Loucy (cell line): ENCODE data around the gene ADGRG1.

Experiments
- H2AFZ ChIP-seq: fragments of 200-600 bp; sonication (generic); 2 replicates; pipeline ENCODE4 v1.6.0; 2016; ENCODE audit warnings: antibody characterized with exemption, mild to moderate bottlenecking, low read length, moderate library complexity
- H3F3A ChIP-seq: fragments of 200-600 bp; 2 replicates; pipeline ENCODE4 v1.6.0; 2016; ENCODE audit warnings: antibody characterized with exemption, low read depth, mild to moderate bottlenecking
- H3K27me3 ChIP-seq: fragments of 200-600 bp; sonication (generic); 2 replicates; pipeline ENCODE4 v1.6.1; 2014; ENCODE audit warnings: low read length, mild to moderate bottlenecking; ENCODE audit not compliant: insufficient read depth, poor library complexity, severe bottlenecking
- H3K36me3 ChIP-seq: fragments of 200-600 bp; sonication (generic); 2 replicates; pipeline ENCODE4 v1.6.1; 2016; ENCODE audit warnings: low read length; ENCODE audit not compliant: insufficient read depth
- H3K4me1 ChIP-seq: fragments of 200-600 bp; sonication (generic); 2 replicates; pipeline ENCODE4 v1.5.1; 2014; ENCODE audit warnings: low read length, mild to moderate bottlenecking; ENCODE audit not compliant: insufficient read depth, poor library complexity, severe bottlenecking
- H3K4me2 ChIP-seq: fragments of 200-600 bp; sonication (generic); 2 replicates; pipeline ENCODE4 v1.6.0; 2014; ENCODE audit warnings: antibody characterized with exemption, low read length, low read depth, mild to moderate bottlenecking; ENCODE audit not compliant: poor library complexity, severe bottlenecking
- H3K4me3 ChIP-seq: fragments of 200-600 bp; sonication (generic); 2 replicates; pipeline ENCODE4 v1.5.1; 2014; ENCODE audit warnings: low read length, mild to moderate bottlenecking, mixed read lengths; ENCODE audit not compliant: poor library complexity, severe bottlenecking
- H3K79me2 ChIP-seq: fragments of 200-600 bp; sonication (generic); 2 replicates; pipeline ENCODE4 v1.6.1; 2014; ENCODE audit warnings: low read length; ENCODE audit not compliant: insufficient read depth
- H3K9ac ChIP-seq: fragments of 200-600 bp; sonication (generic); 2 replicates; pipeline ENCODE4 v1.6.0; 2014; ENCODE audit warnings: mild to moderate bottlenecking, low read depth, low read length, moderate library complexity; ENCODE audit not compliant: poor library complexity, severe bottlenecking
- H3K9me2 ChIP-seq: fragments of 200-600 bp; sonication (generic); replicated peaks from 2 replicates; pipeline ENCODE4 v1.6.1; 2016; ENCODE audit warnings: low read depth, low read length, mixed read lengths
- H3K9me3 ChIP-seq: fragments of 200-600 bp; sonication (generic); 2 replicates; pipeline ENCODE4 v1.6.1; 2014; ENCODE audit warnings: mild to moderate bottlenecking, antibody characterized with exemption, low read length, low read depth; ENCODE audit not compliant: insufficient read depth
- H4K20me1 ChIP-seq: fragments of 200-600 bp; sonication (generic); 2 replicates; pipeline ENCODE4 v1.6.0; 2014; ENCODE audit warnings: antibody characterized with exemption, low read length, mild to moderate bottlenecking; ENCODE audit not compliant: insufficient read depth, poor library complexity, severe bottlenecking
- CTCF ChIP-seq: fragments of 200-600 bp; sonication (generic); conservative IDR thresholded peaks from 2 replicates; pipeline ENCODE4 v1.5.1; 2014; ENCODE audit warnings: mild to moderate bottlenecking, antibody characterized with exemption, low read length
- EZH2phosphoT487 ChIP-seq: fragments of 200-600 bp; IDR thresholded peaks from 2 replicates; pipeline ENCODE4 v1.6.1; 2018; ENCODE audit warnings: antibody characterized with exemption, mild to moderate bottlenecking, moderate library complexity, borderline replicate concordance

The ADGRG1 gene

GRCh38 chr16:57588831-57589230 is 39.6 kb upstream of the ADGRG1 start:
- H3K4me1 ChIP-seq: peaks cover 30% of the 10 kb centered on the region
- no peaks in the 10 kb centered on the region for H3K27me3 ChIP-seq
- no peaks in the 10 kb centered on the region for H3K79me2 ChIP-seq
- no peak overlapping the region for H2AFZ ChIP-seq
- H3K9me2 ChIP-seq: no peaks in the 10 kb centered on the region
- TF ChIP-seq CTCF (no peak), EZH2phosphoT487 (no peak)
- H3F3A ChIP-seq: peaks cover 5% of the 10 kb centered on the region; the same call in 1 of the 2 replicates
- no peaks in the 10 kb centered on the region for H4K20me1 ChIP-seq
- H3K9me3 ChIP-seq: no peaks in the 10 kb centered on the region
- H3K4me2 ChIP-seq: no peak overlapping the region
- H3K9ac ChIP-seq: no peak overlapping the region
- H3K4me3 ChIP-seq: no peak overlapping the region
- no peaks in the 10 kb centered on the region for H3K36me3 ChIP-seq

- Histone ChIP-seq H3F3A (peaks cover 5% of the 10 kb centered on the region; the same call in 1 of the 2 replicates), H3K9ac (no peak overlapping the region), H2AFZ (no peak overlapping the region), H3K27me3 (no peaks in the 10 kb centered on the region), H3K4me2 (no peak overlapping the region), H3K4me1 (peaks cover 30% of the 10 kb centered on the region), H3K9me2 (no peaks in the 10 kb centered on the region), H4K20me1 (no peaks in the 10 kb centered on the region), H3K79me2 (no peaks in the 10 kb centered on the region), H3K36me3 (no peaks in the 10 kb centered on the region), H3K4me3 (no peak overlapping the region), H3K9me3 (no peaks in the 10 kb centered on the region)
- TF ChIP-seq CTCF (no peak), EZH2phosphoT487 (no peak)
These were observed 39.1 kb upstream of the ADGRG1 start for GRCh38 chr16:57589374-57589773.

- Histone ChIP-seq H2AFZ (no peak overlapping the region), H3K4me2 (no peak overlapping the region)
- no peak for TF ChIP-seq CTCF
- no peak for TF ChIP-seq EZH2phosphoT487
These were observed 37.8 kb upstream of the ADGRG1 start for GRCh38 chr16:57590654-57591085.

More at GRCh38 chr16:57590654-57591085, 37.8 kb upstream of the ADGRG1 start:
- Histone ChIP-seq H3K4me3 (no peak overlapping the region), H3K9me2 (no peaks in the 10 kb centered on the region), H3K79me2 (no peaks in the 10 kb centered on the region), H3K4me1 (peaks cover 30% of the 10 kb centered on the region), H3K36me3 (no peaks in the 10 kb centered on the region), H4K20me1 (no peaks in the 10 kb centered on the region), H3K27me3 (no peaks in the 10 kb centered on the region), H3F3A (peaks cover 5% of the 10 kb centered on the region; the same call in 1 of the 2 replicates), H3K9me3 (peaks cover 2% of the 10 kb centered on the region; the same call in 1 of the 2 replicates), H3K9ac (no peak overlapping the region)
